Neutrophil (primary cell): ENCODE results near the gene COL8A1.
"Not testable (repeated sequence)": the region's sequence is repeated elsewhere in the genome, so short reads cannot be mapped to it uniquely, and the experiment has no call there.

Experiments
- H3K27ac ChIP-seq: fragments of 200-600 bp; sonication (generic); 2 replicates; pipeline ENCODE4 v1.5.1; 2016; ENCODE audit warnings: mild to moderate bottlenecking, moderate library complexity
- H3K27me3 ChIP-seq: fragments of 200-600 bp; sonication (generic); 2 replicates; pipeline ENCODE4 v1.6.0; 2016; ENCODE audit warnings: mild to moderate bottlenecking
- H3K36me3 ChIP-seq: fragments of 200-600 bp; sonication (generic); 2 replicates; pipeline ENCODE4 v1.5.1; 2017
- H3K4me1 ChIP-seq, 2 experiments: fragments of 200-600 bp in 1 of 2; sonication (generic) in 1 of 2; 1 replicate in 1 of 2; 2 replicates in 1 of 2; pipeline versions ENCODE4 v1.5.1 to v1.6.1; 2013 to 2016; ENCODE audit warnings: low read depth in 1 of 2, low read length in 1 of 2, mild to moderate bottlenecking in 1 of 2, moderate library complexity in 1 of 2; ENCODE audit not compliant: control insufficient read depth in 1 of 2, insufficient read depth in 1 of 2
- H3K4me3 ChIP-seq, 2 experiments: fragments of 200-600 bp in 1 of 2; sonication (generic) in 1 of 2; 1 replicate in 1 of 2; 2 replicates in 1 of 2; pipeline ENCODE4 v1.5.1; 2013 to 2016; ENCODE audit warnings: low read depth in 1 of 2, low read length in 1 of 2, mild to moderate bottlenecking in 1 of 2, moderate library complexity in 1 of 2
- H3K9me3 ChIP-seq: fragments of 200-600 bp; sonication (generic); 2 replicates; pipeline ENCODE4 v1.5.1; 2016
- CTCF ChIP-seq: fragments of 200-600 bp; sonication (generic); IDR thresholded peaks from 2 replicates; pipeline ENCODE4 v1.5.1; 2016; ENCODE audit warnings: antibody characterized with exemption

The COL8A1 gene

GRCh38 chr3:99638167-99638948 lies at the start of gene COL8A1:
COL8A1 (plus strand) TSS chr3:99638594; CDS start chr3:99790683, 152,089 bp downstream.
- Histone ChIP-seq H3K27ac (no peak within 1 kb of the TSS), H3K27me3 (peaks cover 80% of the 10 kb centered on the region), H3K36me3 (no peaks in the 10 kb centered on the region), H3K4me1 (no peaks in the 10 kb centered on the region), H3K4me3 (no peak within 1 kb of the TSS), H3K9me3 (no peaks in the 10 kb centered on the region)
- TF ChIP-seq CTCF: no peak

- H3K36me3 ChIP-seq: not testable (repeated sequence)
Measured at GRCh38 chr3:99589168-99589567, 49.2 kb upstream of the COL8A1 start.

GRCh38 chr3:99599894-99600293 lies 38.5 kb upstream of the COL8A1 start:
- TF ChIP-seq CTCF: no peak
- Histone ChIP-seq H3K4me1 (no peaks in the 10 kb centered on the region), H3K4me3 (no peak overlapping the region), H3K36me3 (no peaks in the 10 kb centered on the region), H3K27me3 (no peaks in the 10 kb centered on the region), H3K9me3 (no peaks in the 10 kb centered on the region), H3K27ac (no peak overlapping the region)

More at GRCh38 chr3:99589168-99589567, 49.2 kb upstream of the COL8A1 start:
- not testable (repeated sequence) for H3K27ac ChIP-seq, H3K4me1 ChIP-seq, H3K4me3 ChIP-seq, H3K9me3 ChIP-seq, H3K27me3 ChIP-seq

- H3K9me3 ChIP-seq: no peaks in the 10 kb centered on the region
- H3K27ac ChIP-seq: no peak overlapping the region
- H3K36me3 ChIP-seq: no peaks in the 10 kb centered on the region
- H3K4me1 ChIP-seq: no peaks in the 10 kb centered on the region
- H3K27me3 ChIP-seq: no peaks in the 10 kb centered on the region
- no peak overlapping the region for H3K4me3 ChIP-seq
- TF ChIP-seq CTCF: no peak
Measured at GRCh38 chr3:99601515-99601914, 36.9 kb upstream of the COL8A1 start.

GRCh38 chr3:99602183-99602582 lies 36.2 kb upstream of the COL8A1 start:
- Histone ChIP-seq H3K9me3 (no peaks in the 10 kb centered on the region), H3K27ac (no peak overlapping the region), H3K36me3 (no peaks in the 10 kb centered on the region), H3K27me3 (no peaks in the 10 kb centered on the region), H3K4me1 (no peaks in the 10 kb centered on the region), H3K4me3 (no peak overlapping the region)
- TF ChIP-seq CTCF: no peak

GRCh38 chr3:99607151-99607550 lies 31.2 kb upstream of the COL8A1 start:
- no peaks in the 10 kb centered on the region for H3K36me3 ChIP-seq
- no peak overlapping the region for H3K4me3 ChIP-seq
- H3K4me1 ChIP-seq: no peaks in the 10 kb centered on the region
- H3K27ac ChIP-seq: no peak overlapping the region
- TF ChIP-seq CTCF: no peak
- no peaks in the 10 kb centered on the region for H3K9me3 ChIP-seq
- H3K27me3 ChIP-seq: no peaks in the 10 kb centered on the region
